ENCODE results near the gene GRIK1.

DNA sequence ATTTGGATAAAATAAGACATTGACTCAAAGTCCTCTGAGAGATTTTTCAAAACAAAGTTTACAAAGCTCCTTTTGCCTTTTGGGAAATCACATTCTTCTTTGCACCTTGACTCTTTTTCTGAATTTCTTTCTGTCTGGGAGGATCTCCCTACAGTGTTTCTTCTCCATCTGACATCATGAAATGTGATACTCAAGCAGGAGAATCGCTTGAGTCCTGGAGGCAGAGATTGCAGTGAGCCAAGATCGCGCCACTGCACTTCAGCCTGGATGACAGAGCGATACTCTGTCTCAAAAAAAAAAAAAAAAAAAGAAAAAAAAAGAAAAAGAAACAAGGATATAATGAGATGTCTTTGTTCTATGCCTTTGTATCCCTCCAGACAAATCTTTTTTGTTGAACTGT lies 13.3 kb upstream of the GRIK1 start:
- TF ChIP-seq, protein P1, sequence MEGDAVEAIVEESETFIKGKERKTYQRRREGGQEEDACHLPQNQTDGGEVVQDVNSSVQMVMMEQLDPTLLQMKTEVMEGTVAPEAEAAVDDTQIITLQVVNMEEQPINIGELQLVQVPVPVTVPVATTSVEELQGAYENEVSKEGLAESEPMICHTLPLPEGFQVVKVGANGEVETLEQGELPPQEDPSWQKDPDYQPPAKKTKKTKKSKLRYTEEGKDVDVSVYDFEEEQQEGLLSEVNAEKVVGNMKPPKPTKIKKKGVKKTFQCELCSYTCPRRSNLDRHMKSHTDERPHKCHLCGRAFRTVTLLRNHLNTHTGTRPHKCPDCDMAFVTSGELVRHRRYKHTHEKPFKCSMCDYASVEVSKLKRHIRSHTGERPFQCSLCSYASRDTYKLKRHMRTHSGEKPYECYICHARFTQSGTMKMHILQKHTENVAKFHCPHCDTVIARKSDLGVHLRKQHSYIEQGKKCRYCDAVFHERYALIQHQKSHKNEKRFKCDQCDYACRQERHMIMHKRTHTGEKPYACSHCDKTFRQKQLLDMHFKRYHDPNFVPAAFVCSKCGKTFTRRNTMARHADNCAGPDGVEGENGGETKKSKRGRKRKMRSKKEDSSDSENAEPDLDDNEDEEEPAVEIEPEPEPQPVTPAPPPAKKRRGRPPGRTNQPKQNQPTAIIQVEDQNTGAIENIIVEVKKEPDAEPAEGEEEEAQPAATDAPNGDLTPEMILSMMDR (conservative IDR thresholded peaks at IDR 0.05 in 1 of 2, IDR thresholded peaks at IDR 0.05 in 1 of 2; ENCODE audit: extremely low read depth in 1 of 2, insufficient read depth in 1 of 2, low read depth in 1 of 2, low read length in 2 of 2) = no peak
- no peak for TF ChIP-seq EZH2 (IDR thresholded peaks at IDR 0.05; ENCODE audit: borderline replicate concordance, low read length)
